Activated T-helper 1 cell treated with anti-CD3 and anti-CD28 coated beads, Interleukin-2, amount 50 U/mL, for 16 hours (primary cell): ENCODE data around the gene PLTP.
A peak's percentile ranks its signal among the peaks of the same experiment; 100 is the strongest.
"Not testable (repeated sequence)": the region's sequence is repeated elsewhere in the genome, so short reads cannot be mapped to it uniquely, and the experiment has no call there.

Source experiments
- DNase-seq, 2 donors: peaks; one replicate each; pipeline ENCODE4 v3.0.0-alpha.2; 2020; ENCODE audit warnings: low read depth in 1 of 2, low spot score in 1 of 2

PLTP gene

GRCh38 chr20:45901332-45901731 is 10.6 kb downstream of the PLTP start:
- DNase-seq: not testable (repeated sequence)

GRCh38 chr20:45899046-45899835 is 12.7 kb downstream of the PLTP start:
- DNase-seq: no peak

GRCh38 chr20:45898285-45898684 is 13.7 kb downstream of the PLTP start:
- no peak for DNase-seq

- DNase-seq: no peak
These were observed 14.3 kb downstream of the PLTP start for GRCh38 chr20:45897692-45898091.

GRCh38 chr20:45897289-45897688 is 14.7 kb downstream of the PLTP start:
- DNase-seq: no peak

- no peak for DNase-seq
These were observed 15.3 kb downstream of the PLTP start for GRCh38 chr20:45896641-45897161.

GRCh38 chr20:45894797-45895196 is 17.2 kb downstream of the PLTP start:
- DNase-seq: no peak

GRCh38 chr20:45893831-45894230 is 18.1 kb downstream of the PLTP start:
- no peak for DNase-seq

- DNase-seq: no peak
These were observed 19.0 kb downstream of the PLTP start for GRCh38 chr20:45892828-45893500.

GRCh38 chr20:45892049-45892825 is 19.7 kb downstream of the PLTP start:
- DNase-seq: no peak

- DNase-seq: peak; percentile 56 to 77
These were observed 20.7 kb downstream of the PLTP start, which contains the start of the genes CTSA and NEURL2 for GRCh38 chr20:45890985-45891983. TSS of gene CTSA (plus strand) at chr20:45891335. CDS start at chr20:45891569, 234 bp downstream. TSS of gene NEURL2 (minus strand) at chr20:45891208. CDS start at chr20:45890991, 217 bp downstream.

- no peak for DNase-seq
These were observed 21.6 kb downstream of the PLTP start for GRCh38 chr20:45890077-45890984.

GRCh38 chr20:45888681-45889080 is 23.3 kb downstream of the PLTP start:
- DNase-seq: no peak

GRCh38 chr20:45887346-45887715 is 24.6 kb downstream of the PLTP start, which contains the start of gene SPATA25:
TSS of gene SPATA25 (minus strand) at chr20:45887622. CDS start at chr20:45887590, 32 bp downstream.
- DNase-seq: no peak

- no peak for DNase-seq
These were observed 25.2 kb downstream of the PLTP start for GRCh38 chr20:45886590-45887345.

GRCh38 chr20:45883100-45883469 is 28.9 kb downstream of the PLTP start:
- no peak for DNase-seq

- DNase-seq: no peak
These were observed 29.4 kb downstream of the PLTP start for GRCh38 chr20:45882469-45883099.
